NT2/D1 (cell line): ENCODE data around the gene CEP85.
A peak's percentile ranks its signal among the peaks of the same experiment; 100 is the strongest.

Experiments
- DNase-seq: peaks from one replicate; pipeline ENCODE4 v3.0.0-alpha.2; 2011; ENCODE audit warnings: low read depth, low spot score
- H3K27me3 ChIP-seq: 2 replicates; pipeline ENCODE4 v1.6.0; 2011; ENCODE audit warnings: mild to moderate bottlenecking; ENCODE audit not compliant: insufficient read length, insufficient read depth
- H3K36me3 ChIP-seq: 2 replicates; pipeline ENCODE4 v1.6.1; 2011; ENCODE audit warnings: mild to moderate bottlenecking, low read length, mixed read lengths; ENCODE audit not compliant: insufficient read depth, insufficient read length
- H3K4me1 ChIP-seq: 2 replicates; pipeline ENCODE4 v1.5.1; 2011; ENCODE audit not compliant: insufficient read depth, insufficient read length
- H3K4me3 ChIP-seq: 2 replicates; pipeline ENCODE4 v1.5.1; 2011; ENCODE audit warnings: low read depth; ENCODE audit not compliant: insufficient read length
- H3K9ac ChIP-seq: 2 replicates; pipeline ENCODE4 v1.6.0; 2011; ENCODE audit warnings: low read depth; ENCODE audit not compliant: insufficient read length
- H3K9me3 ChIP-seq: 2 replicates; pipeline ENCODE4 v1.5.1; 2011; ENCODE audit warnings: mild to moderate bottlenecking, low read length; ENCODE audit not compliant: insufficient read depth
- SUZ12 ChIP-seq: IDR thresholded peaks from 2 replicates; pipeline ENCODE4 v1.6.1; 2011; ENCODE audit not compliant: insufficient read length, insufficient read depth; ENCODE audit errors: extremely low read depth
- YY1 ChIP-seq: IDR thresholded peaks from 2 replicates; pipeline ENCODE4 v1.6.1; 2011; ENCODE audit not compliant: insufficient read length, insufficient read depth
- ZNF274 ChIP-seq: IDR thresholded peaks from 2 replicates; pipeline ENCODE4 v1.6.1; 2011; ENCODE audit warnings: mild to moderate bottlenecking, low read depth, low read length

The CEP85 gene, protein sequence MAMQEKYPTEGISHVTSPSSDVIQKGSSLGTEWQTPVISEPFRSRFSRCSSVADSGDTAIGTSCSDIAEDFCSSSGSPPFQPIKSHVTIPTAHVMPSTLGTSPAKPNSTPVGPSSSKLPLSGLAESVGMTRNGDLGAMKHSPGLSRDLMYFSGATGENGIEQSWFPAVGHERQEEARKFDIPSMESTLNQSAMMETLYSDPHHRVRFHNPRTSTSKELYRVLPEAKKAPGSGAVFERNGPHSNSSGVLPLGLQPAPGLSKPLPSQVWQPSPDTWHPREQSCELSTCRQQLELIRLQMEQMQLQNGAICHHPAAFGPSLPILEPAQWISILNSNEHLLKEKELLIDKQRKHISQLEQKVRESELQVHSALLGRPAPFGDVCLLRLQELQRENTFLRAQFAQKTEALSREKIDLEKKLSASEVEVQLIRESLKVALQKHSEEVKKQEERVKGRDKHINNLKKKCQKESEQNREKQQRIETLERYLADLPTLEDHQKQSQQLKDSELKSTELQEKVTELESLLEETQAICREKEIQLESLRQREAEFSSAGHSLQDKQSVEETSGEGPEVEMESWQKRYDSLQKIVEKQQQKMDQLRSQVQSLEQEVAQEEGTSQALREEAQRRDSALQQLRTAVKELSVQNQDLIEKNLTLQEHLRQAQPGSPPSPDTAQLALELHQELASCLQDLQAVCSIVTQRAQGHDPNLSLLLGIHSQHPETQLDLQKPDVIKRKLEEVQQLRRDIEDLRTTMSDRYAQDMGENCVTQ

DNA sequence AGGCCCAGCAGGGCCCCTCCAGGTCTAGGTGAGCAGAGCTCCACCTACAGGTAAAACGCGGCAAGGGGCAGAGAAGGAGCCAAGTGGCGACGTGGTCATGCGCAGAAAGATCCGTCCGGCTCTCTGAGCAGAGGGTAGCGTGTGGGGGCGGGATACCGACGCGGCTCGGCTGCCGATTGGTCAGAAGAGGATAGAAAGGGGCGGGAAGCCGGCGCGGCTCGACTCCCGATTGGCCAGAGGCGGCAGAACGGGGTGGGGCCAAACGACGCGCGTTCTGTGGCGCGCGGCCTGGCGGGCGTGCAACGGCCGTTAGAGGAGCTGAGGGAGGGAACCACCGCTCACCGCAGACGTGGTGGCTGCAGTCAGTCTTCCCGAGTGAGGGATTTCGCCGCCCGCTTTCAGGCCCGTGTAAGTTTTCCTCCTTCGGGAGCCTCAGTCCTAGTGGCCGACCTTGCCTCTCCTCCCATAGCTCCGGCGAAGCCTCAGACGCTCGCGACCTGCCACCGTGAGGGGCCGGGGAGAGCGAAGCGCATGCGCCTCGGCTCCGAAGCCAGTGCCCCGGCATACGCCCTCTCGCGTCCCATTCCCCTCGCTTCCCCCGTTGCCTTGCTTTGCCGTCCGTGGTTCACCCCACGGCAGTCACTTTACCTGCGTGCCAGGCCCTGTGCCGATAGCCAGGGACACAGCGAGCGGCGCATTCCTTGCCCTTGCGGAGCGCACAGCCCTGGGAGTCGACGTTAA lies at the start of gene CEP85:
Gene CEP85 (plus strand): TSS at position 298 of the 741 bp plus-strand sequence. CDS start 5,584 bp downstream, outside the sequence.
- Histone ChIP-seq H3K36me3 (peaks cover 12% of the 10 kb centered on the region), H3K4me3 (peak within 1 kb of the TSS; percentile 97), H3K27me3 (peaks cover 26% of the 10 kb centered on the region), H3K9me3 (peaks cover 8% of the 10 kb centered on the region), H3K4me1 (no peaks in the 10 kb centered on the region), H3K9ac (peak within 1 kb of the TSS; percentile 96)
- DNase-seq, result peak; percentile 99
- TF ChIP-seq ZNF274 (no peak), YY1 (no peak), SUZ12 (no peak)

DNA sequence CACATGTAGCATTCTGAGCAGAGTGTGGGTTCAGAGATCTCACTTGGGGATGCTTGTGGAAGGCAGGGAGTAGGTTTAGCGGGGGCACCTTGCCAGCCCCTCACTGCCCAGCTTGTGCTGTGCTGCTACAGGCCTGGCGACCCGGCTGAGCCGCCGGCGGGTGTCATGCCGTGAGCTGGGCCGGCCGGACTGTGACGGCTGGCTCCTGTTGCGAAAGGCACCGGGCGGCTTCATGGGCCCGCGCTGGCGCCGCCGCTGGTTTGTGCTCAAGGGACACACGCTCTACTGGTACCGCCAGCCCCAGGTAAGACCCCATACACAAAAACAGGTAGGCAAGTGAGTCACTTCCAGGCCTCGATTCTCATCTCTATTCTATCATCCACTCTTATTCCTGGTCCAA lies 49.1 kb upstream of the CEP85 start:
- Histone ChIP-seq H3K9me3 (no peaks in the 10 kb centered on the region), H3K4me3 (no peak overlapping the region), H3K36me3 (peaks cover 86% of the 10 kb centered on the region), H3K4me1 (peaks cover 1% of the 10 kb centered on the region), H3K27me3 (no peaks in the 10 kb centered on the region), H3K9ac (no peak overlapping the region)
- no peak for TF ChIP-seq YY1
- no peak for TF ChIP-seq ZNF274
- no peak for TF ChIP-seq SUZ12
- DNase-seq, result no peak

DNA sequence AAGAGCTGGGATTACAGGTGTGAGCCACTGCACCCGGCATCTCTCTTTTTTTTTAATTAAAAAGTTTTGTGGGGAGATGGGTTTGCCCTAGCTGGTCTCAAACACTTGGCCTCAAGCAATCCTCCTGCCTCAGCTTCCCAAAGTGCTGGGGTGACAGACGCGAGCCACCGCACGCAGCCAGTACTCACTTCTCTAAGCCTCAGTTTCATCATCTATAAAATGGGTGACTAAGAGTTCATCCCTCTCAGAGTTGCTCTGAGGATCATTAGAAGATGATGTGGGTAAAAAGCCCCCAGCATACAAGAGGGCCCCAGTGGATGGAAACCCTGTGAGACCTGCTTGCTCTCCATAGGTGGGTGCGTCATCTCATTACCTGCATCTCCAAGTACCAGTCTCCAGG lies 46.1 kb upstream of the CEP85 start:
- Histone ChIP-seq H3K9ac (no peak overlapping the region), H3K27me3 (no peaks in the 10 kb centered on the region), H3K4me3 (no peak overlapping the region), H3K9me3 (no peaks in the 10 kb centered on the region), H3K4me1 (peaks cover 6% of the 10 kb centered on the region), H3K36me3 (peaks cover 60% of the 10 kb centered on the region)
- no peak for DNase-seq
- TF ChIP-seq ZNF274 (no peak), SUZ12 (no peak), YY1 (no peak)

DNA sequence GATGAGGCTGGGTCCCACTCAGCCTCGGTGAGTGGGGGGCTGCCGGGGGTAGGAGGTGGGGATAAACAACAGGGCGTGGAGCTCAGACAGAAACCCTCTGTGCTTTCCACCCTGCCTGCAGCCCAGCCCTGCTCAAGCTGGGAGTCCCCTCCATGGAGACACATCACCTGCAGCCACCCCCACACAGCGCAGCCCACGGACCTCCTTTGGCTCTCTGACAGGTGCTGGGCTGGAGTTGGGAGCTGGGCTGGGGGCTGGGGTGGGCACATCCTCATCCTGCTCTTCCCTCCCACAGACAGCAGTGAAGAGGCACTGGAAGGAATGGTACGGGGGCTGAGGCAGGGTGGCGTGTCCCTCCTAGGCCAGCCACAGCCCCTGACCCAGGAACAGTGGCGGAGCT lies 45.5 kb upstream of the CEP85 start:
- Histone ChIP-seq H3K4me3 (no peak overlapping the region), H3K9me3 (no peaks in the 10 kb centered on the region), H3K27me3 (no peaks in the 10 kb centered on the region), H3K4me1 (peaks cover 6% of the 10 kb centered on the region), H3K36me3 (peaks cover 54% of the 10 kb centered on the region), H3K9ac (no peak overlapping the region)
- DNase-seq, result no peak
- TF ChIP-seq YY1 (no peak), ZNF274 (no peak)

DNA sequence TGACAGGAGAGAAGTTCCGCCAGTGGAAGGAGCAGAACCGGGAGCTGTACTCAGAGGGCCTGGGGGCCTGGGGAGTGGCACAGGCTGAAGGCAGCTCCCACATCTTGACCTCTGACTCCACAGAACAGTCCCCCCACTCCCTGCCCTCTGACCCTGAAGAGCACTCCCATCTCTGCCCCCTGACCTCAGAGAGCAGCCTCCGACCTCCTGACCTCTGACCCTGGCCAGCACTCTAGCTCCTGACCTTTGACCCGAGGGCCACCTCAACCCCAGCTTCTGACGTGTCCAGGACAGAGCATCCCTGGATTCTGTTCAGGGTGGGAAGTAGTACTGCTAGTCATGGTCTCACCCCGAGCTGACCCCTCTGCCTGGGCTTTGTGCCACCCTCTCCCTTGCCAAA lies 44.7 kb upstream of the CEP85 start:
- H3K4me1 ChIP-seq, result peaks cover 6% of the 10 kb centered on the region
- H3K36me3 ChIP-seq, result peaks cover 48% of the 10 kb centered on the region
- H3K9me3 ChIP-seq, result no peaks in the 10 kb centered on the region
- H3K9ac ChIP-seq, result no peak overlapping the region
- no peak for TF ChIP-seq YY1
- no peaks in the 10 kb centered on the region for H3K27me3 ChIP-seq
- no peak overlapping the region for H3K4me3 ChIP-seq
- no peak for DNase-seq

DNA sequence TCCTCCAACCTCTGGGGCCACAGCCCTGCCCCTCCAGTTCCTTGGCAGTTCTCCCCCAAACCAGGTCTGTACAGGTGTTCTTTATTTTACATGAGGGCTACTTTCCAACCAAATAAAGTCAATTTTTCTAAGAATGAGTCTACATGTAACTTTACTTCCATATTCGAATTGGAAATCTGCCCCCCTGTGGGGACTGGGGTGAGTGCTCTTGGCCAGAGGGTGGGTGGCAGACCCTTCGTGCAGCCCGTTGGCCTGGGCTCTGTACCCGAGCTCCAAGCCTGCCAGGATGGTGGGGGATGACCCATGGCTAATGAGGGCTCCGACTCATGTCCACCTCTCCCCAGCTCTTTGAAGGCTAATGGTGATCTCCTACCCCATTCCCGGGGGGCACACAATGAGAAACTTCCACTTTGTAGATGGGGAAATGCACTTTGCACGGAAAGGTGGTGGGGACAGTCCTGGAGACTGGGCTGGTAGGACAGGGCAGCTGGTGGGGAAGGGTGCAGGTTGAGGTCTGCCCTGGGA lies 44.2 kb upstream of the CEP85 start:
- Histone ChIP-seq H3K36me3 (peaks cover 43% of the 10 kb centered on the region), H3K9ac (no peak overlapping the region), H3K4me3 (no peak overlapping the region), H3K4me1 (peaks cover 6% of the 10 kb centered on the region), H3K27me3 (no peaks in the 10 kb centered on the region), H3K9me3 (no peaks in the 10 kb centered on the region)
- no peak for TF ChIP-seq YY1
- TF ChIP-seq ZNF274, result no peak
- no peak for TF ChIP-seq SUZ12
- DNase-seq, result no peak

DNA sequence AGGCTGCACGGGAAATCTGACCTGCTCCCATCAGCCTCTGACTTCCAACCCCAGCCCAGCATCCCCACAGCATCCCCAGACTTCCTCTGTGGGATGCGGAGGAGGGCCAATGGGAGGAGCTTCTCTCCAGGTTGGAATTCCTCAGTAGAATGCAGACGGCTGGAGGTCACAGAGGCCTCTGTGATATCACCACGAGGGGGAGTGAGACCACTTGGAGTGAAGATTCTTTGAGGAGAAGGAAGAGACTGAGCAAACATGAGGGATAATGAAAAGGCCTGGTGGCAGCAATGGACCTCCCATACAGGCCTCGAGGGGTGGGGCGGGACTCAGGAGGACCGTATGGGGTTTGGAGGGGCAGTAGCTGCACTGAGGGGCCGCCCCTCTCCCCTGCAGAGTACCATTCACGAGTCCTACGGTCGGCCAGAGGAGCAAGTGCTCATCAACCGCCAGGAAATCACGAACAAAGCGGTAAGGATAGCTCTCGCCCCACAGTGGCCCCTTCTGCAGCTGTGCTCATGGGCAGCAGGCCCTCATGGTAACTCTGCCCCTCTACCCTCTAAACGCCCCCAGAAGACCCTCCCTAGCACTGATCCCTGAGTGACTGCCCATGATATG lies 43.5 kb upstream of the CEP85 start, which contains the start of gene CATSPER4:
Gene CATSPER4 (plus strand): TSS at position 230 of the 615 bp plus-strand sequence. CDS start 26 bp downstream, at position 256.
- H3K9ac ChIP-seq, result no peak within 1 kb of the TSS

More for the DNA sequence above, 43.5 kb upstream of the CEP85 start, which contains the start of gene CATSPER4:
- peak; percentile 91 for DNase-seq
- peaks cover 6% of the 10 kb centered on the region for H3K4me1 ChIP-seq
- H3K36me3 ChIP-seq, result peaks cover 38% of the 10 kb centered on the region
- H3K9me3 ChIP-seq, result no peaks in the 10 kb centered on the region
- TF ChIP-seq SUZ12, result no peak
- no peak for TF ChIP-seq ZNF274
- TF ChIP-seq YY1, result no peak
- no peak within 1 kb of the TSS for H3K4me3 ChIP-seq
- no peaks in the 10 kb centered on the region for H3K27me3 ChIP-seq
